Effector CD4-positive, alpha-beta T cell (primary cell): ENCODE measurements around the gene USP13.
"Not testable (repeated sequence)": the region's sequence is repeated elsewhere in the genome, so short reads cannot be mapped to it uniquely, and the experiment has no call there.

Experiments used
- DNase-seq: peaks from one replicate; pipeline ENCODE4 v3.0.0-alpha.2; 2020

Gene USP13

DNA sequence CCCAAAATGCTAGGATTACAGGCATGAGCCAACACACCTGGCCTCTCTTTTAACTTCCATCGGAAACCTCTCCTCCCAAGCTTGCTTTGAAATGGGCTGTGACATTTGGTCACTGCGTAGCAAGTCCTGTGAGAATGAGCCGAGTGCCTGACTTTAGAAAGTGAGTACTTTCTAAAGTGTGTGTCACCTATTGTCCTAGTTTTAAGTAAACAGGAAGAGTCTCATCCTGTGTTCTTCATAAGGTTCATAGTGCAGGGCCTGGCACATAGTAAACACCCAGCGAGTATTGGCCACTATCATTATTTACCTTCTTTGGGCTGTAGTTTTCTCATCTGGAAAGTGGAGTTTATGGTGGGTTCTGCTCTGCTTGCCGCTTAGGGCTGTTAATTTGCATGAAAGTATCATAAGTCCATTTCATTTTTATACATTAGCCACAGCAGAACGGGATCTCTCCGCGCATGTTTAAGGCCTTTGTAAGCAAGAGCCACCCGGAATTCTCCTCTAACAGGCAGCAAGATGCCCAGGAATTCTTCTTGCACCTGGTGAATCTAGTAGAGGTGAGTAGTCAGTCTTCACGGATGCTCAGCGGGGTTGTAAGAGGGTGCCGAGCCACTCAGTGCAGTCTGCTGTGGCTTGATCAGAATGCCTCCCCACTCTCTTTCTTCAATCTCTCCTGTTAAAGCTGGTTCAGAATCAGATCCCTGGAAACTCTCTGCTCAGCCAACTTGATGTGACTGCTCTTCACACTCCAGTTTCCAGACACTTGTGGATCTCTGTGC lies 87.2 kb downstream of the USP13 start:
- no peak for DNase-seq

- no peak for DNase-seq
Measured at GRCh38 chr3:179743913-179744312, 91.1 kb downstream of the USP13 start.

DNA sequence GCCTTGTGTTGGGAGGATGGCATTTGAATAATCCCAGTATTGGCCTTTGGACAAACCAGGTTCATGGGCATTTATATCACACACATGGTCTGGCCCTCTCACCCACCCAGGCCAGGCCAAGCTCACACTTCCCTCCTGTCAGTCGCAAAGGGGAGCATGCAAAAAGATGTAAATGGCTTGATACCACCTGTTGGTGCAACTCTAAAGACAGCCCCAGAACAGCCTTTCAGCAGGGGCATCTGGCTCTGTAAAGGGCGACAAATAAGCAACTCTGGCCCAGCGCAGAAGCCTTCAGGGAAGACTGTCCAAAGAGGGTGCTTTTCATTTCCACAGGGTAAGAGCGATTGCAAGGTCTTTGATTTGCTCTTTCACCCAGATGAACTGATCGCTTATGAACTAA lies 91.8 kb downstream of the USP13 start:
- no peak for DNase-seq

DNA sequence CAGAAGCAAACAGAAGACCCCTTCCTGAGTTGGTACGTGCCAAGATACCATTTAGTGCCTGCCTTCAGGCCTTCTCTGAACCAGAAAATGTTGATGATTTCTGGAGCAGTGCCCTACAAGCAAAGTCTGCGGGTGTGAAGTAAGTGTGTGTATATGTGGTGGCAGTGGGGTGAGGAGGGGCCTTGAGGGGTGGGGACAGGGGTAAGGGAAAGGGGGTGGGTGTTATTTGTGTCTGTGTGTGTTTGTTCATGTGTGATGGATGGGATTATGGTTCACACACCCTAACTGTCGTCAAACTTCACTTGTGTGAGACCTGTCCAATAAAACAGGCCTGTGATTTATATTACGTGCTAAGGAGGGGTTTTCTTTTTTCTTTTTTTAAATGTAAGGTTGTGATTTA lies 92.2 kb downstream of the USP13 start:
- no peak for DNase-seq

DNA sequence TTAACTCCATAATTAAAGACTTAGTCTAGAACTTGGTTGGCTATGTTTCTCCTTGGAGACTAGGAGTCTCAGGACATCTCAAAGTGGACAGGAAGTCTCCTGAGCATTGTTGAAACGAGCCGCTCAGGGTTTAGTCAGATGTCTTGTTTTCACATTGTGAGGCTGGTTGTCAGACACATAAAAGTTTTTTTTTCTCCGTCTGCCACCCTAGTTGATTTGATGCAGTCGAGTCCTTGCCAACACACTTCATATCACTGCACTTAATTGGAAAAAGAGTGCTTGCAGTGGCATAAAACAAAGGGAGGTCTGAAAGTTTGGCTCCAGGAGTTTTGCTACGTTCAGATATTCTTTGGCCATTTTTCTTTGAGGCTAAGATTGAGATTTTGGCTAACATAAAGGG lies 92.9 kb downstream of the USP13 start:
- DNase-seq = no peak

DNA sequence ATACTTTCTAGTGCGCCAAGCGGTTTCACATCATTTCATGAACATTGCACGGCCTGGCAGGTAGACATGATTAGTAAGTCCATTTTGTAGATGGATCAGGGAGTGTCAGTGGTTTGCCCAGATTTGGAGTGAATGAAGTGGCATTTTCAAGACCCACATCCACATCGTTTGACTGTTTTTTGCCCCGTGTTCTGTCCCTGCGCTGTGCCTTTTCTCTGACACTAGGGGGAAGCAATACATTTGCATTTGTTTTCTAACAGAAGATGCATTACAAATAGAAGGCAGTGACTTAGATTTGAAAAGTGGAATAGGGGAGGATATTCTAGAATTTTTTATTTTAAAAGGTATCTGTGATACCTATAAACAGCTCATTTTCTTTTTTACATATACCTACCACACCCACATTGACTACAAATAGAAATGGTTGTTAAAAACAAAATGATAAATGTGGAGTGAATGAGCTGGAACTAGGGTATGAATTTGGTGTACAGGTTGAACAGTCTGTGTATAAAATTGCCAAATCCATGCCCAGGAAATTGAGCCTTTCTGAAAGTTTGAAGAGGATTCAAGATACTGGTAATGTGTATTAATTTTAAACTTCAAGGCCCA lies 98.0 kb downstream of the USP13 start:
- no peak for DNase-seq

GRCh38 chr3:179760944-179761343 lies 108.1 kb downstream of the USP13 start:
- DNase-seq = no peak

- no peak for DNase-seq
Measured at GRCh38 chr3:179765396-179765795, 112.6 kb downstream of the USP13 start.

DNA sequence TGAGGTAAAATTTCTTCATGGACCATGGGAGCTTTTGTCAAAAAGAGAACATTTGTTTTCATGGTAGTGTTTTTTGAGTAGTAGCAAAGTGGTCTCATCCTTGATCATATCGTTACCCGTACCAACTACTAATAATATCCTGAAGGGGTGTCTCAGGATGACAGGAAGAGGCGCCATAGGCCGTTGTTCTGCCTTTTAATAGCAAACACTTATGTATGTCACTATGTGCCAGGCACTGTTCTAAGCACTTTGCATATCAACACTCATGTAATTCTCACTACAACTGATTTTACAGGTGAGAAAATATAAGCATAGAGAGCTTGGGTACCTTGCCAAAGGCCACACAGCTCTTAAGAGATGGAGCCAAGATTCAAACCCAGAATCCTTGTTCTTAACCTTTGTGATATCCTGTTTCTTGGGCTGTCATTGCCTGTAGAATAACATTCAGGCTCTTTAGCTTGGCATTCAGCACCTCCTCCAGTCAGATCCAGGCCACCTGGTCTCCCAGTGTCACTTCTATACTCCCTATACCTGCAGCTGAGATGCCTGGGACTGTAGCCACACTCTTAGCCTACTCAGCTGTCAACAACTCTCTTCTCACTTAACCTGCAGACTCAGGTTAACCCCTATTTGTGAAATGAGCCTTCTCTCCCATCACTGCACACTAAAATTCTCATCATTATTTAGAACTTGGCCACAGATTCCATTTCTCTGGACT lies 113.7 kb downstream of the USP13 start:
- no peak for DNase-seq

- DNase-seq = no peak
Measured at GRCh38 chr3:179768080-179768479, 115.2 kb downstream of the USP13 start.

- DNase-seq = no peak
Measured at GRCh38 chr3:179769411-179770247, 116.8 kb downstream of the USP13 start.

DNA sequence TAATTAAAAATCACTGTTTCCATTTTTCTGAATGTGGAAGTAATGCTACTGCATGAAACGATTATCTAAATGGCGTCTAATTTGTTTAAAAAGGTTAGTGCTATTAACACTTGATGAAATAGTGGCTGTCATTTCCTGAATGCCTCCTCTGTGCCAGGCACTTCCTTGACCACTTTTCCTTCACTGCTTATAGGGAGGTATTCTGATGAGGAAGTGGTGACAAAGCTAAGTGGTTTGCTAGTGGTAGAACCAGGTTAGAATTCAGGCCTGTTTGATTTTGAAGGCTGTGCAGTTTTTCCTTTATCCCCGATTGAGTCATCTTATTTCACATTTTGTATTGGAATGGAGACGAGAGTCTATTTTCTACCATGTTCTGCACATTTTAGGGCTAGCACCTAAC lies 119.0 kb downstream of the USP13 start:
- DNase-seq = no peak

DNA sequence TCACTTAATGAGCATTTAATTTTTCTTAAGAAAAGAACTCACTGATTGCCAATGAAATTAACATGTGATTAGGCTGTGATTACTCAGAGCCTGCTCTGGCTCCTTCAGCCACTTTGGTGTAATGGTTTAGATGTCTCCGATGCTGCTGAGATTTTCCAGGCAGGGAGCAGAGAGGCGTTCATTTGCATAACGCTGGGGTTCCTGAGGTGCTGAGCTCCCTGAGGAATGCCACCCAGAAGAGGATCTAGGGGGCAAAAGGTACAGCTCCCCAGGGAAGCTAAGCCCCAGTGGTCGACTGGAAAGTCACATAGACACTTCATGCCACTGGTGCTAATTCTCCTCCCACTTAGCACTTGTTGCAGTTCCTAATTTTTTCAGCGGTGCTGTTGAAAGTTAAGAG lies 119.5 kb downstream of the USP13 start:
- no peak for DNase-seq

GRCh38 chr3:179775416-179776122 lies 122.7 kb downstream of the USP13 start:
- DNase-seq = no peak

- not testable (repeated sequence) for DNase-seq
Measured at GRCh38 chr3:179782841-179783240, 130.0 kb downstream of the USP13 start.

GRCh38 chr3:179788996-179789395 lies 136.2 kb downstream of the USP13 start:
- DNase-seq = no peak

GRCh38 chr3:179791793-179792192 lies 139.0 kb downstream of the USP13 start:
- DNase-seq = no peak

DNA sequence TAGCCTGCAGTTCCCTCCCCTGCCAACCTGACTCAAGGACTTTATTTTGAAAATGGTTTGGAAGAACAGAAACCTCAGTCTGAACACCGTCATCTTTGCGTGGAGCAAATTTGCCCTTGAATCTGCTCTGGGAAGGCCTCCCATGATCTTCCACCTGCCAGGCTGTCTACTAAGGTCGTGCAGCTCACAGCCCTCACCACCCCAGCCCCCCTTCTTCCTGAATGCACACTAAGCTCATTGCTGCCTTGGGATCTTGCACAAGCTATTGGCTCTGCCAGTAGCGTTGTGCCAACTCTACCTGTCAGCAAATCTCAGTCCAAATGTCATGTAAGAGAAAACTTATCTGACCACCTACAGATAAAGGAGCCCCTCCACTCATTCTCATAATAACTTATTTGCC lies 141.5 kb downstream of the USP13 start:
- DNase-seq = no peak

GRCh38 chr3:179796421-179796820 lies 143.6 kb downstream of the USP13 start:
- DNase-seq = no peak

- no peak for DNase-seq
Measured at GRCh38 chr3:179797192-179797591, 144.4 kb downstream of the USP13 start.

DNA sequence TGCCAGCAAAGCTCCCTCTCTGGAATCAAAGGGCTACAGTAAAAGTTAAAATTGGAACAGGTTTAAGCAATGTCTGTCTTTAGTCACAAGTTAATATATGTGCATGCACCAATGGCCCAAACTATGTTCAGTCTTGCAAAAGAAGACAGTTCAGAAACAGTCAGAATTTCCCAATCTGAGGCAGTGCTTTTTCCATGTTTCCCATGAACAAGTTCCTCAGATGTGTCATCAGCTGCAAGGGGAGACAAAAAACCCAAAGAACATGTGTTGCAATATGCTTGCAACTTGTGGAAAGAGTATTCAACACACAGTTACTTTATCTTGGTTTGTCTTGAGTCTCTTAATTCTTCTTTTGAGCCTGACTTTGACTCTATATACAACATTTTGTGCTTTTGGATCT lies 148.4 kb downstream of the USP13 start:
- DNase-seq = no peak

- DNase-seq = no peak
Measured at GRCh38 chr3:179801856-179802255, 149.0 kb downstream of the USP13 start.
